Measurements from ENCODE around the gene BATF3.
A peak's percentile ranks its signal among the peaks of the same experiment; 100 is the strongest.
"Not testable (repeated sequence)": the region's sequence is repeated elsewhere in the genome, so short reads cannot be mapped to it uniquely, and the experiment has no call there.

Gene BATF3

GRCh38 chr1:212655668-212656440, 43.8 kb downstream of the BATF3 start:
- peak; percentile 79 for DNase-seq

- DNase-seq, result no peak
Observed at GRCh38 chr1:212652609-212653008, 47.0 kb downstream of the BATF3 start.

GRCh38 chr1:212651977-212652376, 47.7 kb downstream of the BATF3 start:
- no peak for DNase-seq

GRCh38 chr1:212651521-212651920, 48.1 kb downstream of the BATF3 start:
- DNase-seq, result no peak

GRCh38 chr1:212650228-212650627, 49.4 kb downstream of the BATF3 start:
- DNase-seq, result no peak

- DNase-seq, result no peak
Observed at GRCh38 chr1:212649020-212649419, 50.6 kb downstream of the BATF3 start.

GRCh38 chr1:212648431-212648830, 51.2 kb downstream of the BATF3 start:
- DNase-seq, result no peak

GRCh38 chr1:212647004-212647403, 52.6 kb downstream of the BATF3 start:
- DNase-seq, result no peak

GRCh38 chr1:212646588-212646987, 53.1 kb downstream of the BATF3 start:
- DNase-seq, result no peak

GRCh38 chr1:212645546-212646543, 53.8 kb downstream of the BATF3 start:
- no peak for DNase-seq

GRCh38 chr1:212644866-212645545, 54.6 kb downstream of the BATF3 start:
- DNase-seq, result no peak

- no peak for DNase-seq
Observed at GRCh38 chr1:212643877-212644276, 55.8 kb downstream of the BATF3 start.

- DNase-seq, result no peak
Observed at GRCh38 chr1:212641956-212642355, 57.7 kb downstream of the BATF3 start.

- DNase-seq, result no peak
Observed at GRCh38 chr1:212640223-212640878, 59.3 kb downstream of the BATF3 start.

GRCh38 chr1:212639524-212639923, 60.1 kb downstream of the BATF3 start:
- not testable (repeated sequence) for DNase-seq

- DNase-seq, result no peak
Observed at GRCh38 chr1:212638492-212639151, 61.0 kb downstream of the BATF3 start.

GRCh38 chr1:212637902-212638301, 61.7 kb downstream of the BATF3 start:
- DNase-seq, result no peak

Measured in NK-92 treated with Interleukin-12 subunit alpha and Interleukin-12 subunit beta, amount 100 ng/mL, for 24 hours (cell line).